Measurements from ENCODE around the gene GMCL2.

Gene GMCL2

GRCh38 chr5:178221853-178222252 lies 34.7 kb upstream of the GMCL2 start:
- DNase-seq (ENCODE audit: low read depth in 2 of 2) = no peak

DNA sequence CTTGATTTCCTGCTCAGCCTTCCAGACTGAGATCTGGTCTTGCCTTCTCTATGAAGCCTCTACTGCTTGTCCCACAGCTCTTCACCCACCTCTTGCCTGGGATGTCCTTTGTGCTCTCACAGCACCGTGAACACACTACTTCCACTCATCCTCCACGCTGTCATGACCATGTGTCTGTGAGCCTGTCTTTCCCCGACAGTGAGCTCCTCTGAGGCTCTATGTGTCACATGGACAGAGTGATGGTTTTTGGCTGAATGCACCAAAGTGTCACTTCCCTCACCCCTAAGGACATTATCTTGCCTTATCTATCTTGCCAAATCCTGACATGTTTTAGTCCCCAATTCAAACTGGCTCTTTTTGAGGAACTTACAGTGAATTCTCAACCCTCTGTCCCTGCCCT lies 34.1 kb upstream of the GMCL2 start:
- no peak for DNase-seq (ENCODE audit: low read depth in 2 of 2)

GRCh38 chr5:178218827-178219226 lies 31.7 kb upstream of the GMCL2 start:
- DNase-seq (ENCODE audit: low read depth in 2 of 2) = no peak

GRCh38 chr5:178218237-178218776 lies 31.1 kb upstream of the GMCL2 start:
- DNase-seq (ENCODE audit: low read depth in 2 of 2) = no peak

- no peak for DNase-seq (ENCODE audit: low read depth in 2 of 2)
These were observed 29.6 kb upstream of the GMCL2 start for GRCh38 chr5:178216779-178217178.

DNA sequence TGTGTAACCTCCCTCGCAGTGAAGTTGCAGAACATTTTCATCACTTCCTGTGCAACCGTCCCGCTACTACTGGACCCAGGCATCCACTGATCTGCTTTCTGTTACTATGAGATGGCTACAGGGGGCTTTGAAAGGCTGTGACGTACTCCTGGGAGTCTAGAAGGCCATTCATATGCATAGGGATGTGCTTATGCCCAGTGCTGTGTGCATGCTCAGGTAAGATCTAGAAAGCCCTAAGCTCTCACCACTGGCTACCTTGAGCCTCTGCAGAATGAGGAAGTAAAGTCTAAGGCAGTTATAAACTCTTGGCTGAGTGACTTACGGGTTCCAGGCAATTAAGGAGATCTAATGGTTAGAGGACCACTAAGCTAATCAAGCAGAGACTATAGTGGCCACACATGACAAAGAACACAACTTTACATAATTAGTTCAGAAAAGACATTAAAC lies 28.9 kb upstream of the GMCL2 start:
- DNase-seq (ENCODE audit: low read depth in 2 of 2) = no peak

DNA sequence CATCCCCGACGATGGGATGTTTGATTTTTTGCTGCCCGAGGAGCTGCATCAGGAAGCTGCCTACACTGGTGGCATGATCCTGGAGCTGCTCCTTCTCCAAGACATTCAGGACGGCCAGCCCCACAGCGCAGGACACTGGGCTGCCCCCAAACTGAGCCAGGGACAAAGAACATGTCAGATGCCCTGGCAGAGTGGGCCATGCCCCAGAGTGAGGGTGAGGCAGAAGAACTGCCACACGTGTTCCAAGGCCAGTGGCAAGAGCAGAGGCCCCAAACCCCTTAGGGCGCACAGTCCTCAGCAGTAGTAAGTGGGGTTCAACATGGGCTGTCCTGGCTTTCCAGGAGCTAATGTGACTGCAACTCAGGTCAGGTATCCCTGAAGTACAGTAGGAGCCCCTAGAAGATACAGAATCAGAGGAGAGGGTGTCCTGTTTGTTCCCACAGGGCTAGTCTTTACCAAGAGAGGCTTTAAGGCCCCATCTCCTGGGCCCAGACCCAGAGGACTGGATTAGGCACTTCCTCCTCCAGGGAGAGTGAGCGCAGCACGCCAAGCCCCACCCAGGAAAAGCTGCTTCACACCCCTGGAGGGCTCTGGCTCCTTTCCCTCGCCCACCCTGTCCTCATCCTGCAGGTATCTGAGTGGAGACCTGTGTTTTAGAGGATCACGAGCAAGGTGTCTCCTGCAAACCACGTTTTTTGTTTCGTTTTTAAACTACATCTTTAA lies 28.3 kb upstream of the GMCL2 start:
- no peak for DNase-seq (ENCODE audit: low read depth in 2 of 2)

DNA sequence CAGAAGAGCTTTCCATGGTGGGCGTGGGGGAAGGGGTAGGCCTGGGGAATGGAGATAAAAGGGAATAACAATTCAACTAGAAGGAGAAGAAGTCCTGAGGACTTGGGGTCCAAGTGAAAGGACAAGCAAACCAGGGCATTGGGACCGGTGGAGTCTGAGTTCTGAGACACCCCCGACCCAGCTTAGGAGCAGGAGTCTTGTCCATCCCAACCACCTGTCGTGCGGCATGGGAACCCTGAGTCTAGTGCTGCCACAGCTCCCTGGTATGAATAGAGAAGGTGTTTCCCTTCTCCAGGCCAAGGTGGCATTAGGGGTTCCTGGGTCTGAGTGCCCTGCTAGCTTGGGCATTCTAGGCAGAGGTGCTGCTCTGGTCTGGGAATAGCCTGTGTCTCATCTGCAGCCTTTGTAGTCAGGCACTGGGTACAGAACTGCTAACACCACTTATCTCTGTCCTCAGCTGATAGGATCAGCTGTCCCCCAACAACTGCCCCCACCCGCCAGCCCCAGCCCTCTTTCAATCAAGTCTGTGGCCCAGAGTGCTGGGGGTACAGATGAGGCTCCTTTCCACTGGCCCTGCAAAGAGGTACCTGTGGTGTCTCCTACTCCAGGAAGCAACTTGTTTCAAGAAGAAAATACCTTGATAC lies 27.1 kb upstream of the GMCL2 start:
- no peak for DNase-seq (ENCODE audit: low read depth in 2 of 2)

- no peak for DNase-seq (ENCODE audit: low read depth in 2 of 2)
These were observed 26.6 kb upstream of the GMCL2 start for GRCh38 chr5:178213748-178214151.

GRCh38 chr5:178213003-178213461 lies 25.9 kb upstream of the GMCL2 start:
- no peak for DNase-seq (ENCODE audit: low read depth in 2 of 2)

DNA sequence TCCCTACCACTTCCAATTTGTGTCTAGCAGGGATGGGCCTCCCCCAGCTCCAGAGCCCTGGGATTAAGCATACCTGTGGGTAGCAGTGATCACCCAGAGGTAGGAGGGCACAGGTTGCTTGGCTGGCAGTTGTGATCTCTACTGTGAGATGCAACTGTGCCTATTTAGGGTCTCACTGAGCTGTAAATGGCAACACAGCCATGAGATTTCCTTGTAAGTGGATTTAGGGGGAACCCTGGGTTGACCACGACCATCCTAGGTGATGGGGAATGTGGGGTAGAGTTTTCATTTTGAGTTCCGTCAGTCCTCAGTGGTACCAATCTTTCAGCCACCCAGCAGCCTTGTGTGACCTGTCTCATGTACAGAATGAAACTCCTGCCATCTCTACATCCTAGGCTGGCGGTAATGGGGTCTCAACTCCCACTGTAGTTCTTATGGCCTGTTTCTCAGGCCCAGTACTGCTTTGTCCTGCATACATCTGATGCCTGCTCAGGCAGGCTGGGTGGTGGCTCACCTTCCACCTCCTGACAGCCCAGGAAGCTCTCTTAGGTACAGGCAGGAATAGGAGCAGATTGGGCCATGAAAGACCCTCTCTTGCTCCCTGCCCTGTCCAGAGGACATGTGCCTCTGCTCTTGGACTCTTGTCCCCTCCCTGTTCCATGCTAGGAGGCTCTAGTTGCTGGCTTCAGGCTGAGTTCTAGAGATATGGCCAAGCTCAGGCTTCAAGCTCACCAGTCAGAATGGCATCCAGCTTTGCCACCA lies 25.3 kb upstream of the GMCL2 start:
- DNase-seq (ENCODE audit: low read depth in 2 of 2) = no peak

DNA sequence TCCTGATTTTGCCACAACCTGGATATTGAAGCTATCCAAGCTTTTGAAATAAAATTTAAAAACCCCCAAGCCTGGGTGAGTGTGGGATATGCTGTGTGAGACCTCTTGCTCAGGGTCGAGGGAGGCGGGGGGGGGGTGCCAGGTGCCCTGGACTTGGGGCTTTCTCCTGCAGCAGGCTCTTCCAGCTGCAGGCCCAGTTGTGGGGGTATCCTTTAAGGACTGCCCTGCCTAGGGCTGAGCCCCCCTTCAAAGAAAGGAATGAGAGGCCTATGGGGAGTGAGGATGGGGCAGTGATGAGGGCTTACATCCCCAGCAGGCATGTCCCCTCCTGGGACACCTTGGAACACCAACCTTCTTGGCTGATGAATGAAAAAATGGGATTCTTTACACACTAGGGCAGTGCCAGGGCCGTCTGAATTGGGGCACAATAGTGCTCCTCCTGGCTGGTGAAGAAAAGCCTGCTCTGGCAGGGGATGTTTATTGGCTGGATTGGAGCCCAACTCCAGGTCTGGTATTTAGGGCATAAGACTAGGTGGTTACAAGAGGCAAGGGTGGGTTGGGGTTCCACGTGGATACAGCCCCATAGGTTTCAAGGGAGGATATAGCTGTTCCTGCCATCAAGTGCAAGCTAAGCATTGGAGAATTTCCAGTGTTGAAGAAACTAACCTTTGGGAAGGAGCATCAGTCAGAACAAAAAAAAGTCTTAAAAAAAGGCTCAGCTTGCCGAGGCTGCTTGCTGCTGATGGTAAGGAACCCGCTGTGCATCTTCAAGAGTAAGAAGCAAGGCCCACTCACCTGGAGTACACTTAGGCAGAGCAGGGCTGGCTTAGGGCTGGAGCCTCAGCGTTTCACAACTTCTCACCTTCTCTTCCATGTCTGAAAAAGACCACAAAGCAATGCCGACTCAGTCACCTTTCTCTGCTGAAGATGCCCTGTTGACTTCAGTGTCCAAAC lies 24.2 kb upstream of the GMCL2 start:
- no peak for DNase-seq (ENCODE audit: low read depth in 2 of 2)

DNA sequence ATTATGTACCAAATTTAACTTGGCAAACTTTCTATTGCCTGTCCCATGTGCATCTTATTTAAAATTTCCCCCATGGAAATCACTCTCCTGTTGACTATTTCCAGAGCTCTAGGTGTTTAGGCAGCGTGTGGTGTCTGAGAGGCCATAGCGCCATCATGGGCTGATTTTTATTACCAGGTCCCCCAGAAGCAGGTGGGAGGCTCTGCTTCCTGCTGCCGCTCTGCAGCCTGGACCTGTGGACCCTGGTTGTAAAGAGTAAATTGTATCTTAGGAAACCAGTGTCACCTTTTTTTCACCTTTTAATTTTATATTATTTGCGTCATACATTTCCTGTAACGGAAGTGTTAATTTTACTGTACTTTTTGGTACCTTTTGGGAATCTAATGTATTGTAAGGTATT lies 23.5 kb upstream of the GMCL2 start:
- no peak for DNase-seq (ENCODE audit: low read depth in 2 of 2)

DNA sequence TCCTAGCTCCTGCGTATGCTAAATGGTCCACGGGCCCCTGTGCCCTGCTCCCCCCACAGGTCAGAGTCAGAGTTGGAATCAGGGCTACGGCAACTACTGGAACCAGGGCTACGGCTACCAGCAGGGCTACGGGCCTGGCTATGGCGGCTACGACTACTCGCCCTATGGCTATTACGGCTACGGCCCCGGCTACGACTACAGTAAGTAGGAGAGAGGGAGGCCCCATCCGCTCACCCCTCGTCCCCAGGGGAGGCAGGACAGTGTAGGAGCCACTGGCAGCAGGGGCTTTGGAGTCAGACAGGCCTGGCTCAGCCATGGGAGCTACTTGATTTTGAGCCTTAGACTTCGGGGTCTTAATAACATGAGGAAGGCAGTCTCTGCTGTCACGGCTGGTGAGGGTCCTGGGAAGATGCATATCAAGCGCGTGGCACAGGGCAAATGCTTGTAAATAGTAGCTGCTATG lies 22.9 kb upstream of the GMCL2 start:
- no peak for DNase-seq (ENCODE audit: low read depth in 2 of 2)

DNA sequence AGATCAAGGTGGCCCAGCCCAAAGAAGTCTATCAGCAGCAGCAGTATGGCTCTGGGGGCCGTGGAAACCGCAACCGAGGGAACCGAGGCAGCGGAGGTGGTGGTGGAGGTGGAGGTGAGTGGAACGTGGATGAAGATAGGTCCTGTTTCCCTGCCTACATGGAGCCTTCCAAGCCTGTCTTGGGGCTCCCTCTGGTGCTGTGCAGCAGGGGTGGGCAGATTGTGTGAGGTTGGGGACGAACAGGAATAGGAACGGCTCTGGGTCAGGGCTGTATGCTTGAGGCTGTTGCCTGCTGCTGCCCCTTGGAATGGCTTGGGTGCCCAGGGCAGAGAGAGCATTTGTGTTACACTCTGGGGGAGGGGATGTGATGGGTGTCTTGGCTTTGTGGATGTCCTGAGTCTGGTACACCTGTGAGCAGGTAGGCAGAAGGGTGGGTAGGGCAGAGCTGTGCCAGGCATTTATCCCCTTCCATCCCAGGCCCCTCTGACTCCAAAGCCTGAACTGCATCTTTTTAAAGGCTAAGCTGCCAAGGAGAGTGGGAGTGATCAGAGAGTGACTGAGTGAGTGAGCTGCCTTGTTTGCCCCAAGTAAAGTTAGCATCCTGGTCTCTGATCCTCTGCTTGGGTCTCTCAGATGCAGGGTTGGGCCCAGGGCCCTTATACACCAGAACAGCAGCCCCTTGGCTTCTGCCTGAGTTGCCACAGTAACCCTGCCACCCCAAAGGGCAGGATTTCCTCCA lies 22.3 kb upstream of the GMCL2 start:
- no peak for DNase-seq (ENCODE audit: low read depth in 2 of 2)

GRCh38 chr5:178208540-178209227 lies 21.5 kb upstream of the GMCL2 start:
- no peak for DNase-seq (ENCODE audit: low read depth in 2 of 2)

GRCh38 chr5:178207917-178208280 lies 20.7 kb upstream of the GMCL2 start:
- no peak for DNase-seq (ENCODE audit: low read depth in 2 of 2)

DNA sequence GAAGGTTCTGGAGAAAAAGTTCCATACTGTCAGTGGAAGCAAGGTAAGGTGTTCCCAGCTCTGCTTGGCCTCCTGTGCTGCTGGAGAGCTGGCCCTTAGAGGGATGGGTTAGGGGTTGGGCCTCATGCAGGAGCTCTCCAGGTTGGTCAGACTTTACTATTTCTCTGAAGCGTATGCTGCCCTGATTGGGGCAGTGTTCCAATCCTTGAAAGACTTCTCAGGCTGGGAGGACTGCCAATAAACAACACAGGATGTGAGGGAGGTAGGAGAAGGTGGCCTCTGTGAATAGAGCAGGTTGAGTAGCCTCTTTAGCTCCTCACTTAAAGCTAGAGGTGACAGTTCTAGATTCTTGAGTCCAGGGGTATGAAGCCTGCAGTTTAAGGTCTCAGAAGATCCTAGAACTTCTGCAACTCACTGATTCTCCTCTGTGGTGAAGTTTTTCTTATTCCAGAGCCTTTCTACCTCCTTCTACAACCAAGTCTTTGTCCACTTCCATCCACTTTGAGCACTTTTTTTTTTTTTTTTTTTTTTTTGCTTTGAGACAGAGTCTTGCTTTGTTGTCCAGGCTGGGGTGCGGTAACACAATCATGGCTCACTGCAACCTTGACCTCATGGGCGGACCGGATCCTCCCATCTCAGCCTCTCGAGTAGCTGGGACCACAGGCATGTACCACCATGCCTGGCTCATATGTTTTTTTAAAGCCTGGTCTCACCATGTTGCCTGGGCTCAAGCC lies 20.2 kb upstream of the GMCL2 start:
- DNase-seq (ENCODE audit: low read depth in 2 of 2) = peak; percentile 17 to 21
